ENCODE results near the gene LGR4. TPM values are rescaled to one million over a fixed set of nuclear protein-coding genes. Genes with fewer than 3 reads are reported as not detected.

The LGR4 gene
- total and polyA plus RNA-seq, 9 of the 15 experiments (the other 6 are each of a cell fraction or from before 2014, with no cell fraction given): 0.94 to 10.1 (median 5.8) TPM

DNA sequence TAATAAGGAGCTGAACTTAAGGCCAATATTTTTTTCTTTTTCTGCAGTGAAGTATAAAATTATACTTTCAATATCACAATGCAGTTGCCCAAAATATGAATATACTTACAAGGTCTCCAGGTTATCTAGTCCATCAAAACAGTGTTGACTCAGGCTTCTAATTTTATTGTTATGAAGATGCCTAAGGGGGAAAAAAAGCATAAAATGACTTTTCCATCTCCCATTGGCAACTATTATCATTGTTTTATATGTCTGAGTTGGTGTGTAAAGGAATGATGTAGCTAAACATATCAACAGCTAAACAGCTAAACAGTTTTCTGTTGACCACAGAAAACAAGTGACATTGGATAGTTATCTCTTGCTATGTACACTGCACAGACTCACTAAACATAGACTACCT lies 88.4 kb downstream of the LGR4 start:
- Histone ChIP-seq H3K9me1 (ENCODE audit: control insufficient read depth, insufficient read depth, low read length) (no peaks in the 10 kb centered on the region), H3K4me1 (replicated peaks in 1 of 2; ENCODE audit: control insufficient read depth in 2 of 2, insufficient read depth in 2 of 2, low read length in 2 of 2) (peaks cover 5 to 13% of the 10 kb centered on the region in 2 experiments), H3K9ac (ENCODE audit: insufficient read depth in 1 of 2, low read depth in 2 of 2, low read length in 2 of 2) (no peak overlapping the region), H3K36me3 (ENCODE audit: control insufficient read depth, insufficient read depth, low read length) (no peaks in the 10 kb centered on the region; the same call in 1 of the 3 replicates), H3K9me3 (replicated peaks; ENCODE audit: control insufficient read depth, insufficient read depth, low read depth, low read length) (no peaks in the 10 kb centered on the region), H4K20me1 (replicated peaks; ENCODE audit: control insufficient read depth, insufficient read depth, low read length) (no peaks in the 10 kb centered on the region), H3K4me3 (no peak overlapping the region), H2AFZ (ENCODE audit: low read depth, low read length) (no peak overlapping the region), H3K79me2 (ENCODE audit: control insufficient read depth, insufficient read depth, low read length) (no peaks in the 10 kb centered on the region), H3K27me3 (ENCODE audit: control insufficient read depth in 2 of 2, insufficient read depth in 2 of 2, low read length in 2 of 2) (no peaks in the 10 kb centered on the region), H3K27ac (ENCODE audit: extremely low read depth, low read depth, low read length) (no peak overlapping the region), H3K4me2 (ENCODE audit: insufficient read depth, low read length) (no peak overlapping the region)
- ATAC-seq (no peak), DNase-seq (ENCODE audit: extremely low read depth in 1 of 4, low spot score in 3 of 4) (no peak), FAIRE-seq (no peak)
- TF ChIP-seq POLR2G (IDR thresholded peaks at IDR 0.05; ENCODE audit: low read depth, low read length) (no peak), NR1H2 (CRISPR knock-in tag; IDR thresholded peaks at IDR 0.05) (no peak), WHSC1 (IDR thresholded peaks at IDR 0.05; ENCODE audit: low read length) (no peak)
- TF ChIP-seq, protein P1, sequence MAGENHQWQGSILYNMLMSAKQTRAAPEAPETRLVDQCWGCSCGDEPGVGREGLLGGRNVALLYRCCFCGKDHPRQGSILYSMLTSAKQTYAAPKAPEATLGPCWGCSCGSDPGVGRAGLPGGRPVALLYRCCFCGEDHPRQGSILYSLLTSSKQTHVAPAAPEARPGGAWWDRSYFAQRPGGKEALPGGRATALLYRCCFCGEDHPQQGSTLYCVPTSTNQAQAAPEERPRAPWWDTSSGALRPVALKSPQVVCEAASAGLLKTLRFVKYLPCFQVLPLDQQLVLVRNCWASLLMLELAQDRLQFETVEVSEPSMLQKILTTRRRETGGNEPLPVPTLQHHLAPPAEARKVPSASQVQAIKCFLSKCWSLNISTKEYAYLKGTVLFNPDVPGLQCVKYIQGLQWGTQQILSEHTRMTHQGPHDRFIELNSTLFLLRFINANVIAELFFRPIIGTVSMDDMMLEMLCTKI (IDR thresholded peaks at IDR 0.05; ENCODE audit: partially characterized antibody): no peak
- in situ Hi-C loops (cut with MboI) (no loop called here), intact Hi-C loops (cut with micrococcal nuclease) (no loop called here)
- no TSS peak for BruUV-seq (replicated peaks)
- CTCF ChIA-PET (ENCODE audit: low intra/inter-chr PET ratio): no interaction called here
- POLR2A ChIA-PET: interaction anchor here (2.7 kb wide), 1 partner anchor 9 kb away, joined by 8 read pairs; no protein-coding TSS in a partner anchor

DNA sequence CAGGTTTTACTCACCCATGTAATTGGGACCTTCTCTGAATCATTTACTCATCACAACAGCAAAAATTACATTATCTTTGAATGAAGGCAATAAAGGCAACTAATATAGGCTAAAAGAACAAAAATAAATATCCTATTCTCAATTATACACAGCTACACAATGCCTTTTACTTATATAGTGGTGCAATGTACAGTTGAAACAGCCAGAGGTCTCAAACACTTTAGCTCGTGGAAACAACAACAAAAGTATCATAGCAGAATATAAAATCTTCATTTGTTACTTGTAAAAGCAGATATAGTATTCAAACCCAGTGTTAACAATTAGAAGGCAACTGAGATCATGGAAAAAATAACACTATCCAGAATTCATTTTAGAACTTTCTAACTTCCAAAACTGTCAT lies 88.9 kb downstream of the LGR4 start:
- Histone ChIP-seq H3K36me3 (ENCODE audit: control insufficient read depth, insufficient read depth, low read length) (no peaks in the 10 kb centered on the region; the same call in 1 of the 3 replicates), H3K9me1 (ENCODE audit: control insufficient read depth, insufficient read depth, low read length) (no peaks in the 10 kb centered on the region), H3K4me1 (replicated peaks in 1 of 2; ENCODE audit: control insufficient read depth in 2 of 2, insufficient read depth in 2 of 2, low read length in 2 of 2) (peaks cover 2 to 8% of the 10 kb centered on the region in 2 experiments), H3K4me3 (no peak overlapping the region), H4K20me1 (replicated peaks; ENCODE audit: control insufficient read depth, insufficient read depth, low read length) (no peaks in the 10 kb centered on the region), H3K27me3 (ENCODE audit: control insufficient read depth in 2 of 2, insufficient read depth in 2 of 2, low read length in 2 of 2) (no peaks in the 10 kb centered on the region), H3K9ac (ENCODE audit: insufficient read depth in 1 of 2, low read depth in 2 of 2, low read length in 2 of 2) (no peak overlapping the region), H3K79me2 (ENCODE audit: control insufficient read depth, insufficient read depth, low read length) (no peaks in the 10 kb centered on the region), H2AFZ (ENCODE audit: low read depth, low read length) (no peak overlapping the region), H3K9me3 (replicated peaks; ENCODE audit: control insufficient read depth, insufficient read depth, low read depth, low read length) (no peaks in the 10 kb centered on the region), H3K27ac (ENCODE audit: extremely low read depth, low read depth, low read length) (no peak overlapping the region), H3K4me2 (ENCODE audit: insufficient read depth, low read length) (no peak overlapping the region)
- 59% methylated on average over 1 of the region's 1 CpG for WGBS (ENCODE audit: insufficient coverage, low coverage, missing lambda C conversion rate)
- ATAC-seq (no peak), FAIRE-seq (no peak), DNase-seq (ENCODE audit: extremely low read depth in 1 of 4, low spot score in 3 of 4) (no peak)
- intact Hi-C loops (cut with micrococcal nuclease): no loop called here
- ChIA-PET CTCF (ENCODE audit: low intra/inter-chr PET ratio) (no interaction called here), POLR2A (interaction anchor here (0.8 to 2.7 kb wide), 2 partner anchors 9 to 21 kb away, joined by 3 to 8 read pairs; partner anchors contain the start of gene CCDC34)
- BruUV-seq (replicated peaks): no TSS peak
- in situ Hi-C loops (cut with MboI): no loop called here
- TF ChIP-seq, protein P2, sequence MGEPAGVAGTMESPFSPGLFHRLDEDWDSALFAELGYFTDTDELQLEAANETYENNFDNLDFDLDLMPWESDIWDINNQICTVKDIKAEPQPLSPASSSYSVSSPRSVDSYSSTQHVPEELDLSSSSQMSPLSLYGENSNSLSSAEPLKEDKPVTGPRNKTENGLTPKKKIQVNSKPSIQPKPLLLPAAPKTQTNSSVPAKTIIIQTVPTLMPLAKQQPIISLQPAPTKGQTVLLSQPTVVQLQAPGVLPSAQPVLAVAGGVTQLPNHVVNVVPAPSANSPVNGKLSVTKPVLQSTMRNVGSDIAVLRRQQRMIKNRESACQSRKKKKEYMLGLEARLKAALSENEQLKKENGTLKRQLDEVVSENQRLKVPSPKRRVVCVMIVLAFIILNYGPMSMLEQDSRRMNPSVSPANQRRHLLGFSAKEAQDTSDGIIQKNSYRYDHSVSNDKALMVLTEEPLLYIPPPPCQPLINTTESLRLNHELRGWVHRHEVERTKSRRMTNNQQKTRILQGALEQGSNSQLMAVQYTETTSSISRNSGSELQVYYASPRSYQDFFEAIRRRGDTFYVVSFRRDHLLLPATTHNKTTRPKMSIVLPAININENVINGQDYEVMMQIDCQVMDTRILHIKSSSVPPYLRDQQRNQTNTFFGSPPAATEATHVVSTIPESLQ (CRISPR knock-in tag; IDR thresholded peaks at IDR 0.05): no peak
- TF ChIP-seq HDAC8 (tag; IDR thresholded peaks at IDR 0.05): no peak
- TF ChIP-seq, protein P3, sequence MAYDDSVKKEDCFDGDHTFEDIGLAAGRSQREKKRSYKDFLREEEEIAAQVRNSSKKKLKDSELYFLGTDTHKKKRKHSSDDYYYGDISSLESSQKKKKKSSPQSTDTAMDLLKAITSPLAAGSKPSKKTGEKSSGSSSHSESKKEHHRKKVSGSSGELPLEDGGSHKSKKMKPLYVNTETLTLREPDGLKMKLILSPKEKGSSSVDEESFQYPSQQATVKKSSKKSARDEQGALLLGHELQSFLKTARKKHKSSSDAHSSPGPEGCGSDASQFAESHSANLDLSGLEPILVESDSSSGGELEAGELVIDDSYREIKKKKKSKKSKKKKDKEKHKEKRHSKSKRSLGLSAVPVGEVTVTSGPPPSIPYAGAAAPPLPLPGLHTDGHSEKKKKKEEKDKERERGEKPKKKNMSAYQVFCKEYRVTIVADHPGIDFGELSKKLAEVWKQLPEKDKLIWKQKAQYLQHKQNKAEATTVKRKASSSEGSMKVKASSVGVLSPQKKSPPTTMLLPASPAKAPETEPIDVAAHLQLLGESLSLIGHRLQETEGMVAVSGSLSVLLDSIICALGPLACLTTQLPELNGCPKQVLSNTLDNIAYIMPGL (CRISPR knock-in tag; IDR thresholded peaks at IDR 0.05): no peak
